HG03378 (cell line): ENCODE data around the gene TOM1L1.
"Not testable (repeated sequence)": the region's sequence is repeated elsewhere in the genome, so short reads cannot be mapped to it uniquely, and the experiment has no call there.

Experiments used
- ATAC-seq: cut with Tn5 transposase; IDR thresholded peaks from one replicate; pipeline ENCODE4 v1.9.1; 2021; ENCODE audit warnings: mild to moderate bottlenecking, moderate library complexity; ENCODE audit not compliant: unreplicated experiment

The TOM1L1 gene

GRCh38 chr17:54900457-54901229 is at the start of gene TOM1L1:
Gene TOM1L1, plus strand, starts transcription at chr17:54900852. Its CDS starts 14 bp downstream, at chr17:54900866.
- ATAC-seq = peak; percentile 47

- no peak for ATAC-seq
Measured at GRCh38 chr17:54859187-54859586, 41.5 kb upstream of the TOM1L1 start.

DNA sequence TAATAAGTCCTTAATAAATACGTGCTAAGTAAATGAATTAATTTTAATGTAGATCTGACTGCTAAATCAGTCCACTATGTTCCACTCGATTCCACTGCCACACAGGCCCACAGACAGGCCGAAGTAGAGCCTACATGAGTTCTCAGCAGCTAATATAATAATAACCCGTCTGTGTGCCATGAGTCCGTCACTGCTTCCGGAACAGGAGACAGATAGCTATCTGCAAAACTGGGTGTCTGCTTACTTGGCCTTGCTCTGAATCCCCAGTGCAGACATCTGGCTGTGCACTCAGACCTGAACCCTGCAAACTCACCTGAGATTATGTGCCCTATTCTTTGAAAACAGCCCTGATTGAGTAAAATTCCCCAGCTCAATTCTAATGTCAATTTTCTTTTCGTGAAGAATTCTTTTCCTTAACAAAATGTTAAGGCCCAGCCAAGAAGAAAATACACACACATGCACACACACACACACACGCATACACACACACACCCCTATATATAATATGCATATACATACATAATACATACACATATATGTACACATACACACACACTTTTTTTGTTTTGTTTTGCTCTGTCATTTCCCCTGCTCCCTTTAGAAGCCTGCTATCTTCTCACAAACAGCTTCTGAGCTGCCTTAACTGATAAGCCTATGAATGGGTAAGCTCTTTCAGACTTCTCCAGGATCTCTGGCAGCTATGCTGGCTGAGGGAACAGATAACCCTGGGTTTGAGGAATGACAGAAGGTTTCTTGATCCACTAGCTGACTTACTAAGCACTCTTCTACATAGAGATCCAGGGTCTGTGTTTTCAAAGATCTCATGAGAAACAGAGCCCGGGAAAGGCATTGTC is 39.8 kb upstream of the TOM1L1 start:
- no peak for ATAC-seq

DNA sequence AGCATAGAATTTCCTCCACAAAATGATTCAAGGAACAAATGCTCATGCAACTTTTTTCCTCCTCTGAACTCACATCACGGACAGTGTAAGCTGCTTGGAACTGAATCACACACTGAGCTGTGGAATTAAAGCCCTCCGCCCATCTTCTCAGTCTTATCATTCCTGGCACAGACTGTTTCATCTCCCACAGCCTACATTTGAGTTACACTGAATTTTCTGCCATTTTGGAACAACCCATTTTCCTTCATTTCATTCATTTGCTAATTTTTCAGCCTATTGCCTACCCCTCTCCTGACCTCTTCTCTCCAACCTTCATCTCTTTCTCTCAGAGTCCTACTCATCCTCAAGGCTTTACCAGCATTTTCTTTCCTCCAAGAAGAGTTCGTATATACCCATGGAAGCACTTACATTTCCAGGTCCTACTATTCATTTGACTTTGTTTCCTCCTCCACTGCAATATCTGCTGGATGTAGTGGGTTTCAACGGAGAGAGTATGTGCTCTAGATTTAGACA is 39.1 kb upstream of the TOM1L1 start:
- no peak for ATAC-seq

DNA sequence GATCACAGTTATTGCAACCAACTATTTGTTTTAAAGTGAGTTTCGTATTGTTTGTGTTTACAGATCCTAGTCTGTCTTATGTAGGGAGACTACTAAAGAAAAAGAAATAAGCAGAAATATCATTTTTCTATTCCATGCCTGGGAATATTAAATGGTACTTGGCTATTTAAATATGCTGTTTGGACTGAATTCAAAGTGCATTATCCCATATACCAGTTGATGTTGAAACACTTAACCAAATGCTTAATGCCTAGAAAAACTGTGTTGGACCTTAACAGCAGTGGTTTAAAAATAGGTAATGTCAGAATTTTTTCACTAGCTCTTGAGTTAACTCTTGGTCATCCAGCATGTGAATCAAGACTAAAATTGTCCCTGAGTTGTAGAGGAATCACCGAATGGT is 37.5 kb upstream of the TOM1L1 start:
- no peak for ATAC-seq

DNA sequence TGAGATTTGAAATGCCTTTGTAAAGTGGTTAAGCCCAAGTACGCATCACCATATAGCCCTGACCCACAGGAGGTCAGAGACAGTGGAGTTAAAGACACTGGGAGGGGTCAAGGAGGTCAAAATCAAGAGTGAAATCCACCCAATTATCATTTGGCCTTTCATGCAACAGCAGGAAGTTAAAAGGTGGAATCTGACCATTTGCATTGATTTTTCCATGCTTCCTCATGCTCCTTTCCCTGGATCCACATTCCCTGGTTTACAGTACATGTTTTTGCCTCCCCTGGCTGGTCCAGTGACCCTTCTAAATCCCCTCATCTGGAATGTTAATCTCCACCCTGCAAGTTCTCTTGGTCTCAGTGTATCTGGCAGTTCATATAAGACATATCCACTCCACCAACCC is 36.6 kb upstream of the TOM1L1 start:
- no peak for ATAC-seq

- ATAC-seq = no peak
Measured at GRCh38 chr17:54864636-54865356, 35.9 kb upstream of the TOM1L1 start.

DNA sequence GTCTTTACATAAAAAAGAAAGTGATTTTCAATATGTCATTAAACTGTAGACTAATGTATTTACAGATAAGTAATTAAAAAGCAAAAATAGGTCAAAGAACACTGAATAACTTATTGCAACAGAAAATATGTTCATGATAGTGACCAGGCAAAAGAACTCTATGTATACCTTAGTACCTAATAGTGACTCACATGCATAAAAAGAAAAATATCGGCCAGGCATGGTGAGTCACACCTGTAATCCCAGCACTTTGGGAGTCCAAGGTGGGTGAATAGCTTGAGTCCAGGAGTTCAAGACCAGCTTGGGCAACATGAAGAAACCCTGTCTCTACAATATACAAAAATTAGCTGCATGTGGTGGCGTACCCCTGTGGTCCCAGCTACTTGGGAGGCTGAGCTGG is 33.0 kb upstream of the TOM1L1 start:
- no peak for ATAC-seq

- ATAC-seq = no peak
Measured at GRCh38 chr17:54870671-54871175, 29.9 kb upstream of the TOM1L1 start.

- not testable (repeated sequence) for ATAC-seq
Measured at GRCh38 chr17:54875906-54876305, 24.7 kb upstream of the TOM1L1 start.

DNA sequence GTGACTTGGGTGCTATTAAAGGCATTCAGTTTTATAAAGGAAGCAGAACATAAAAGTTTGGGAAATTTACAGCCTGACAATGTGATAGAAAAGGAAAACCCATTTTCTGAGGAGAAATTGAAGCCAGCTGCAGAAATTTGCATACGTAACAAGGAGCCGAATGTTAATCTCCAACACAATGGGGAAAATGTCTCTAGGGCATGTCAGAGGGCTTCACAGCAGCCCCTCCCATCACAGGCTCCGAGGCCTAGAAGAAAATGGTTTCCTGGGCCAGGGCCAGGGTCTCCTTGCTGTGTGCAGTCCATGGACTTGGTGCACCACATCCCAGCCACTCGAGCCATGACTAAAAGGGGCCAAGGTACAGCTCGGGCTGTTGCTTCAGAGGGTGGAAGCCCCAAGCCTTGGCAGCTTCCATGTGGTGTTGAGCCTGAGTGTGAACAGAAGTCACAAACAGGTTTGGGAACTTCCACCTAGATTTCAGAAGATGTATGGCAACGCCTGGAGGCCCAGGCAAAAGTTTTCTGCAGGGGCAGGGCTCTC is 23.9 kb upstream of the TOM1L1 start:
- ATAC-seq = no peak

- ATAC-seq = no peak
Measured at GRCh38 chr17:54881255-54881972, 19.2 kb upstream of the TOM1L1 start.

GRCh38 chr17:54882371-54882770 is 18.3 kb upstream of the TOM1L1 start:
- ATAC-seq = no peak

DNA sequence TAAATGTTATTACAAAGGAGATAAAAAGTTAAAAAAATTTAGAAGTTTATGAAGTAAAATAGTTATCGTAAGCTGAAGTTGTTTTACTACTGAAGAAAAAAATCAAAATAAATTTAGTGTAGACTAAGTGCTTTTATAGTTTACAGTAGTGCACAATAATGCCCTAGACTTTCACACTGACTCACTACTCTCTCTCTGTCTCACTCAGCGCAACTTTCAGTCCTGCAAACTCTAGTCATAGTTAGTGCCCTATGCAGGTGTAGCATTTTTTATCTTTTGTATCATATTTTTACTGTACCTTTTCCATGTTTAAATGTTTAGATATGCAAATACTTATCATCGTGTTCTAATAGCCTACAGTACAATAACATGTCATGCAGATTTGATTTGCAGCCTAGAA is 17.7 kb upstream of the TOM1L1 start:
- ATAC-seq = peak; percentile 80

DNA sequence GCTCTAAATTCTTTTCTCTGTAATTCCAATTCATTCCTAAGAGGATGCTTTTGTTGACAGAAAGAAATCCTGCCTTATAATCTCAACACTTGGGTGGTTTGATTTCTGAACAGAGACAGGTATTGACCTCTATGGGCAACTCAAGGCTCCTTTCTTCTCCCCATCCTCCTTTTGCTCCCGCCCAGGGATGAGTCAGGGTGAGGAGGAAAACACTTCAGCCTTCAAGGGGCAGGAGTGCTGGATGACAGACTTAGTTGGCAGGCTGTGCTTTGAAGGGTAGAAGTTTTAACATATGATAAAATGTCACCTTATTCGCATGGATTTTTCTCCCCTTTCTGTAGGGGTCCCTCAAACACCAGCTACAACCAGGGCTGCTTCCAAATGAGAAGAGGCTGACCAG is 16.7 kb upstream of the TOM1L1 start:
- ATAC-seq = no peak

- ATAC-seq = no peak
Measured at GRCh38 chr17:54887787-54888186, 12.9 kb upstream of the TOM1L1 start.

- no peak for ATAC-seq
Measured at GRCh38 chr17:54888254-54888653, 12.4 kb upstream of the TOM1L1 start.

DNA sequence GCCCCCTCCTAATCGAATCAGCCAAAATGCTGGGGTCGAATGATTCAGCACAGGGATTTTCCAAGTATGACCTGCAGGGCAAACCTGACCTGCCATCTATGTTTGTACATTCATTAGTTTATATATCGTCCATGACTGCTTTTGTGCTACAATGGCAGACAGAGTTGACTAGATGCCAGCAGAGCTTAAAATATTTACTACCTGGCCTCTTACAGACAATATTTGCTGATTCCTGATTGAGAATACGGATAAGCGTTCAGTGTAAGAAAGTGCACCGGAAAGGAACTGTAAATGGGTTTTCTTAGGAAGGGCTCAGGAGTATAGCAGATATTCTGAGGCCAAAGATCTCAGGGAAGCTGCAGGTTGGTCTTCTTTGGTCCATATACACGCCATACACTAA is 11.7 kb upstream of the TOM1L1 start:
- no peak for ATAC-seq

DNA sequence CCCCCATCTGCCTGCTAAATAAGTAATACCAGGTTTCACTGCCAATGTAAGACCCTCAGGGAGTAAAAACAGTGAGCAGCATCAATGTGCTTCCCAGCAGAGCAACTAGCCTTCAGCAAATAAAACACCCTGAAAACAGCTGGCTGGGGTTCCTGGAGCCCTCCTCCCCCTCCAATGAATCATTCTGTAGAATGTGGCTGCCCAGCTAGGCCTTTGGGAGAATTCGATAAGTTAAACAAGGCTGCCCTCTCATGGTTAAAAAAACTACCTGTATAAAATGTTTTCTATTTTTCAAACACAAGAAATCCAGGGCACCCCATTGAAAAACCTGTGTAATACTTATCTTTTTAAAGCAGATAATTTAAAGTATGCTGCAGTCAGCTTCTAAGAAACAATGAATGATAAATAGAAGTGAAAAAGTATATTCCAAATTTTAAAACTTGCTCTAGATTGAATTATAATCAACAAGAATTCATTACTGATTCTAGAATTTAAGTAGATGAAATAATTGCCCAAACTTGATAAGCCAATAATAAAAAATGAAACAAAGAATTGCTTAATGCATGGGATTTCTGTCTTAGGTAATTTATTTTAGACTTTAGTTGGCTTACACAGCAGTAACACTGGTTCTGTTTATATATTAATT is 9.4 kb upstream of the TOM1L1 start:
- ATAC-seq = no peak

DNA sequence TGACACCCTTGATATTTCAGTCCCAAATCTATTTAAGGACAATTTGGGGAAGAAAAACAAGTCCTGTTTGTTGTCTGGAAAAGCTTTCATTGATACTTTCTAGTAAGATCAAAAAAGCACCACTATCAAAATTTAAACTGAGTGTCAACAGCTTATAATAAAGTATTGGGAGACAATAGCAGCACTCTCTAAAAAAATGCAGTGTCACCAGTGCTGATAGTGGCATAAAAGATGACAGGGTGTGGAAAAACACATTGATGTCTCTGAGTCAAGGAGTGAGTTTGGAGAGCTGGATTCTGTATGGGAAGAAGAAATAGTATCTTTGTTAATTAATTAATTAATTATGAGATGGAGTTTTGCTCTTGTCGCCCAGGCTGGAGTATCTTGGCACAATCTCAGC is 8.3 kb upstream of the TOM1L1 start:
- ATAC-seq = no peak
